ENCODE measurements around the gene WDR76. TPM values are rescaled to one million over a fixed set of nuclear protein-coding genes. Genes with fewer than 3 reads are reported as not detected.

Gene WDR76
- polyA plus RNA-seq, 1 donor from 2014 or later, result 0.43 TPM

GRCh38 chr15:43880406-43881194 is 53.8 kb downstream of the WDR76 start:
- no peaks in the 10 kb centered on the region for H3K27me3 ChIP-seq (ENCODE audit: insufficient read depth, low read depth, low read length)
- peaks cover 7% of the 10 kb centered on the region for H3K36me3 ChIP-seq (ENCODE audit: insufficient read depth, low read length)
- no peaks in the 10 kb centered on the region for H3K9me2 ChIP-seq (ENCODE audit: insufficient read depth, low read length)
- H3K9me3 ChIP-seq (ENCODE audit: low read length), result no peaks in the 10 kb centered on the region
- no peak for TF ChIP-seq CTCF (IDR thresholded peaks at IDR 0.05; ENCODE audit: poor library complexity, severe bottlenecking)
- TF ChIP-seq POLR2AphosphoS5 (IDR thresholded peaks at IDR 0.05), result no peak
- TF ChIP-seq RAD21 (conservative IDR thresholded peaks at IDR 0.05), result no peak
- no peak for TF ChIP-seq SMC3 (conservative IDR thresholded peaks at IDR 0.05; ENCODE audit: poor library complexity)
- TF ChIP-seq EZH2 (IDR thresholded peaks at IDR 0.05; ENCODE audit: borderline replicate concordance, insufficient read depth, low read length, poor library complexity, severe bottlenecking), result no peak
- TF ChIP-seq EP300 (conservative IDR thresholded peaks at IDR 0.05; ENCODE audit: poor library complexity, severe bottlenecking), result no peak
- TF ChIP-seq TAF1 (IDR thresholded peaks at IDR 0.05; ENCODE audit: low read depth), result no peak
- TF ChIP-seq MXI1 (conservative IDR thresholded peaks at IDR 0.05; ENCODE audit: poor library complexity, severe bottlenecking), result no peak
- TF ChIP-seq REST (IDR thresholded peaks at IDR 0.05; ENCODE audit: borderline replicate concordance), result no peak
- no peak overlapping the region for H3K27ac ChIP-seq (ENCODE audit: low read length)
- H3K4me2 ChIP-seq (ENCODE audit: low read length), result no peak overlapping the region
- H3K9ac ChIP-seq (ENCODE audit: low read length), result no peak overlapping the region
- H3F3A ChIP-seq (ENCODE audit: insufficient read depth, low read length, poor library complexity, severe bottlenecking), result no peaks in the 10 kb centered on the region
- H4K20me1 ChIP-seq (ENCODE audit: insufficient read depth), result no peaks in the 10 kb centered on the region
- no peaks in the 10 kb centered on the region for H3K79me2 ChIP-seq (replicated peaks; ENCODE audit: insufficient read depth, low read length)
- H3K4me3 ChIP-seq (ENCODE audit: low read length), result no peak overlapping the region
- no peak overlapping the region for H2AFZ ChIP-seq (ENCODE audit: low read depth, low read length)

GRCh38 chr15:43881245-43881644 is 54.4 kb downstream of the WDR76 start:
- Histone ChIP-seq H3K9me2 (ENCODE audit: insufficient read depth, low read length) (no peaks in the 10 kb centered on the region), H3K27ac (ENCODE audit: low read length) (no peak overlapping the region), H3K27me3 (ENCODE audit: insufficient read depth, low read depth, low read length) (no peaks in the 10 kb centered on the region), H3K79me2 (replicated peaks; ENCODE audit: insufficient read depth, low read length) (no peaks in the 10 kb centered on the region), H3K9ac (ENCODE audit: low read length) (no peak overlapping the region), H4K20me1 (ENCODE audit: insufficient read depth) (no peaks in the 10 kb centered on the region), H2AFZ (ENCODE audit: low read depth, low read length) (no peak overlapping the region), H3K9me3 (ENCODE audit: low read length) (no peaks in the 10 kb centered on the region), H3K4me3 (ENCODE audit: low read length) (no peak overlapping the region), H3K4me2 (ENCODE audit: low read length) (no peak overlapping the region), H3K36me3 (ENCODE audit: insufficient read depth, low read length) (peaks cover 7% of the 10 kb centered on the region), H3F3A (ENCODE audit: insufficient read depth, low read length, poor library complexity, severe bottlenecking) (no peaks in the 10 kb centered on the region)
- TF ChIP-seq SMC3 (conservative IDR thresholded peaks at IDR 0.05; ENCODE audit: poor library complexity) (no peak), REST (IDR thresholded peaks at IDR 0.05; ENCODE audit: borderline replicate concordance) (no peak)

Measured in neural cell (in vitro differentiated cells).